Right cardiac atrium (tissue), 5 donors: ENCODE measurements around the gene SLC10A7. TPM values are rescaled to one million over a fixed set of nuclear protein-coding genes. Genes with fewer than 3 reads are reported as not detected.

ENCODE experiments used
- ATAC-seq, 2 donors: fragments of 200-7000 bp; cut with Tn5 transposase; one replicate each; pipeline versions ENCODE4 v1.8.0 to v1.9.1; 2020; ENCODE audit warnings: moderate library complexity in 2 of 2, mild to moderate bottlenecking in 1 of 2
- DNase-seq, 3 donors: peaks; one replicate each; pipeline ENCODE4 v3.0.0-alpha.2; 2020
- H3K27ac ChIP-seq: one replicate; pipeline ENCODE4 v1.5.1; 2013; ENCODE audit warnings: mild to moderate bottlenecking, low read length, control low read depth, moderate library complexity
- H3K27me3 ChIP-seq: one replicate; pipeline ENCODE4 v1.6.1; 2013; ENCODE audit not compliant: control insufficient read depth, insufficient read depth
- H3K4me1 ChIP-seq: one replicate; pipeline ENCODE4 v1.6.1; 2013; ENCODE audit warnings: low read length; ENCODE audit not compliant: control insufficient read depth, insufficient read depth
- H3K4me3 ChIP-seq: one replicate; pipeline ENCODE4 v1.5.1; 2013; ENCODE audit warnings: low read length, control low read depth
- H3K9me3 ChIP-seq: one replicate; pipeline ENCODE4 v1.6.1; 2013; ENCODE audit warnings: low read length; ENCODE audit not compliant: control insufficient read depth
- WGBS: extraction: QIAGEN DNeasy Blood & Tissue Kit; methylation state at CpG from one replicate; pipeline ENCODE4 v1.1.7; 2013; 5-methylcytosine and 5-hydroxymethylcytosine counted together
- intact Hi-C, 4 donors: fragments of 100-400 bp; cut with DNase I; formaldehyde crosslinking; loops; one replicate each; pipeline versions ENCODE4 v1.11.0 to v1.14.0; 2022 to 2023
- polyA plus RNA-seq: library from polyadenylated mRNA; stranded (reverse); fragments of 200-250 nt; gene quantifications from one replicate; pipeline ENCODE4 v1.2.3, GENCODE V29; 2013
- total RNA-seq, 4 donors: library from RNA; stranded (reverse); fragmentation: NEBNext Ultra II Directional; extraction: Animal tissue kit (Norgen Biotek cat#: 25700); gene quantifications; one replicate each; pipeline ENCODE4 v1.2.1, GENCODE V29; 2021
- donor health status: healthy with polysubstance abuse.
- donor health status: DM: no; HTN: yes; CAD: no.
- donor health status: DM: no; HTN: no; CAD: no.
- donor health status: DM: no; HTN: yes; CAD: no; lungs with severe emphysema.
- donor health status: DM: yes; HTN: yes; CAD: no.

Gene SLC10A7
- total and polyA plus RNA-seq, 5 donors, result 1.8 to 10.7 (median 5.3) TPM

DNA sequence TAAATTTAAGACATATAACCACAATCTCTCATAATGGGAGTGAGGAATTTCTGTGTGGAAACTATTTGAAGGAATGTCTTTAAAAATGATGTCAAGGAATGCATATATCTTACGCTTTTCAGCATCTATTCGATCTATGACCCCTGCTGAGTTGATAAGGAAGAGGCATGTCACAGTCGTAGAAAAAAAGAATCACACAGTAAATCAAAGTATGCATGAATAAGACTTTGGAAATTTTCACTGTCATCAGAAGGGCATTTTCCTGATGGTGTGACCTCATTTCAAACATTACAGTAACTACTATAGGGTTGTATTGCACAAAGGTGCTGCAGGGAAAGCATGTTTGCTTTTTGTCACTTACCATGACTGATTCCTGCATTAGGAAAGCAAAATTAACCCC is 265.9 kb downstream of the SLC10A7 start:
- Histone ChIP-seq H3K9me3 (no peaks in the 10 kb centered on the region), H3K27me3 (no peaks in the 10 kb centered on the region), H3K27ac (no peak overlapping the region), H3K4me3 (no peak overlapping the region), H3K4me1 (no peaks in the 10 kb centered on the region)
- no peak for DNase-seq
- ATAC-seq, result no peak
- intact Hi-C loops, result no loop called here
- 62% methylated on average over 3 of the region's 3 CpGs for WGBS

DNA sequence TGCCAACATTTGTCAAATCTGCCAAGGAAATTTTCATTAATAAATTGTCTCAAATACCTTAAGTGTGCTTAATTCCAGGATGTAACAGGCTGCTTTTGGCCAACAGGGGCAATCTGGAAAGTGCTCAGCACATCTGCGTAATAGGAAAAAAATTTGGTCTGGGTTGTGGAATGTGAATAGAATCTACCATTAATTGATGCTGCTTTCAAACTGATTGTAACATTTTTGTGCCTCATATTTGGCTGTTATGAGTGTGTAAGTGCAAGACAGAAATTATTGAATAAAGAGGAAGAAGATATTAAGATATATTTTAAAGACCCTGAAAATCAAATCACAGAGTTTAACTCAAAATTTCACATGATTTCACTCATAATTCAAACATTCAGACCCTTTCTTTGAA is 266.3 kb downstream of the SLC10A7 start:
- Histone ChIP-seq H3K9me3 (no peaks in the 10 kb centered on the region), H3K27ac (no peak overlapping the region), H3K27me3 (no peaks in the 10 kb centered on the region), H3K4me1 (no peaks in the 10 kb centered on the region), H3K4me3 (no peak overlapping the region)
- 67% methylated on average over 1 of the region's 1 CpG for WGBS
- no peak for ATAC-seq
- DNase-seq, result no peak
- intact Hi-C loops, result no loop called here

DNA sequence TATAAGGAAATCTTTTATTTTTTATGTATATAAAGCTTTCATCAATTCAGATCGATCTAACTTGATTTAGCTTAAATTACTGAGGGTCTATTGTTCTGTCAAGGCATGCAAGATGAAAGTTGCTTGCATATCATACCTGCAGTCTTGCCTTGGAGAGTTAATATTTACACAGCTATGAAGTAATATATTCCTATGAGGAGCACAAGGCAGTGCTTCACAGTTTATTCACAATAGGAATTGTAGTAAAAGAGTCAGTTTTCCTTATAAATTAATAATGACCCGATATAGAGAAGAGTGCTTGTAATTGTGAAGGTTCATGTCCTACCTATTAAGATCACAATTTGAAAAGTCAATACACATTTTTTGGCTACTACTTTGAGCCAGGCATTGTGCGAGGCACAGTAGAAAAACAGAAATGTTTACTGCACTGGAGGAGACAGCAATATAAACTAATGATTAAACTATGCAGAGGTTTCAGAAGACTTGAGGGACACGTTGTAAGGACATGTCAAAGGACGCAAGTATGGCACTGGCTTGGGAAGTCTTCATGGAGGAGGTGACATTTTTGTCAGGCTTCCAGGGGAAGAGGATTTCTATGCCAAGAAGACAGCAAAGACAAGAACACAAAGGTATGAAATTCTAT is 268.6 kb downstream of the SLC10A7 start:
- Histone ChIP-seq H3K4me3 (no peak overlapping the region), H3K9me3 (no peaks in the 10 kb centered on the region), H3K27me3 (no peaks in the 10 kb centered on the region), H3K4me1 (no peaks in the 10 kb centered on the region), H3K27ac (no peak overlapping the region)
- no peak for DNase-seq
- intact Hi-C loops, result no loop called here
- no peak for ATAC-seq
- WGBS, result 92% methylated on average over 5 of the region's 5 CpGs

DNA sequence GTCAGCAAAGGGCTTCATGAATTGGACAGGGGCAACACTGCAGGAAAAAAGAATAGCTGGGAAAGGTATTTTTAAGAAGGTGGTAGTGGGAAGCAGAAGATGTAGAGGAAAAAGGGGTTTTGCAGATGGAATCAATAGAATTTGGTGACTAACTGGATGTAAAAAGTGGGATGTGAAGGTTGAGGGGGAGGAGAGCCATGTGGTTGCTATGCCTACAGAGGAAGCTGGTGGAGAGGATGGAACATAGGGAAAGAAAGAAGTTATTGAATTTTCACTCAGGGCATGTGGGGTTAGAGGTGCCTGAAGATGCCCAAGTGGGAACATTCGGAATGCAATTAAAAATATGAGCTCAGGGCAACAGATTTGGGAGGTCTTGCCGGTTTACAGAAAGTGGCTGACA is 274.4 kb downstream of the SLC10A7 start:
- intact Hi-C loops, result no loop called here
- no peak for DNase-seq
- Histone ChIP-seq H3K4me3 (no peak overlapping the region), H3K27me3 (no peaks in the 10 kb centered on the region), H3K9me3 (no peaks in the 10 kb centered on the region), H3K27ac (no peak overlapping the region), H3K4me1 (peaks cover 12% of the 10 kb centered on the region)
- WGBS, result 72% methylated on average over 2 of the region's 2 CpGs
- no peak for ATAC-seq

- Histone ChIP-seq H3K4me3 (no peak overlapping the region), H3K27ac (peak overlapping the region; percentile 14), H3K4me1 (peaks cover 12% of the 10 kb centered on the region), H3K27me3 (no peaks in the 10 kb centered on the region), H3K9me3 (no peaks in the 10 kb centered on the region)
- intact Hi-C loops, result no loop called here
- ATAC-seq (no peak), DNase-seq (no peak)
- 76% methylated on average over 6 of the region's 6 CpGs for WGBS
These were observed 275.4 kb downstream of the SLC10A7 start for GRCh38 chr4:146246381-146246780.

DNA sequence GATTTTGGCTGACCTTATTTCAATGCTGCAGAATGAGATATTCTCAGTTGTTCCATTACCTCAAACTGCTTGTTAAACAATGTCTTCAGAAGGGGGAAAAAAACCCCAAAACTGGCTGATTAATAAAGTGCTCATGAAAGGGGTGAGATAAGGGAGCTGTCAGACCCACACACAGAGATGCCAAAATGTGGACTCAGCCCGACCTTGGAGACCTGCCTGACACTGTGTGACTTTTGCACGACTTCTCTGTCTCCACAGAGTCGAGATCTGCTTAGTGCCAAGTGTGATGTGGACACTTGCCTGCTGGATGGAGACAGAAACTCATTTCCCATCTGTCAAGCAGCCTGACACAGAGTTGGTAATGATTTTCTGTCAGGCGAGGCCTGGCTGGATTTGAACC is 275.9 kb downstream of the SLC10A7 start:
- DNase-seq (peak; percentile 79 to 91 (median 88)), ATAC-seq (peak; percentile 16 to 64)
- 36% methylated on average over 4 of the region's 4 CpGs for whole genome bisulfite sequencing
- Histone ChIP-seq H3K27me3 (no peaks in the 10 kb centered on the region), H3K9me3 (no peaks in the 10 kb centered on the region), H3K4me1 (peaks cover 12% of the 10 kb centered on the region), H3K27ac (peak overlapping the region; percentile 14), H3K4me3 (no peak overlapping the region)
- intact Hi-C loops, result no loop called here

DNA sequence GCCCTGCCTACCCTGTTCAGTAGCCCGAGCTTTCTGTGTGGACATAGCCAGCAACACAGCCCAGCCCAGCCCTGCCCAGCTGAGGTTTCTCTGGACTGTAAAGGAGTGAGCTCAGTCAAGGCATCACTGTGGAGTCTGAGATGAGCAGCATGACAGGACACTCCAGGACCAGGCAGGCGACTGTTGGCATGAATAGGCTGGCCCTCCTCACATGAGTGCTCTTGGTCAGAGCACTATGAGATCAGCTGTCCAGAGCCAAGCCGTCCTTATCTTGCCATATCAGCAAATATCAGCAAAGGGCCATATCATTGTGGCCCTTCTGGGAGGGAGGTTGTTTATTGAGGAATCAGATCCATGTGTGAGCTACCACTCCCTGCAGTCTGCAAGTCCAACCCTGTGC is 276.5 kb downstream of the SLC10A7 start:
- peaks cover 12% of the 10 kb centered on the region for H3K4me1 ChIP-seq
- no peak overlapping the region for H3K4me3 ChIP-seq
- peak in 2 of 3 donors; percentile 46 to 76 for DNase-seq
- H3K27me3 ChIP-seq, result no peaks in the 10 kb centered on the region
- H3K27ac ChIP-seq, result peak overlapping the region; percentile 85
- 48% methylated on average over 3 of the region's 3 CpGs for WGBS
- no peaks in the 10 kb centered on the region for H3K9me3 ChIP-seq
- intact Hi-C loops, result no loop called here
- peak; percentile 1 to 2 for ATAC-seq

DNA sequence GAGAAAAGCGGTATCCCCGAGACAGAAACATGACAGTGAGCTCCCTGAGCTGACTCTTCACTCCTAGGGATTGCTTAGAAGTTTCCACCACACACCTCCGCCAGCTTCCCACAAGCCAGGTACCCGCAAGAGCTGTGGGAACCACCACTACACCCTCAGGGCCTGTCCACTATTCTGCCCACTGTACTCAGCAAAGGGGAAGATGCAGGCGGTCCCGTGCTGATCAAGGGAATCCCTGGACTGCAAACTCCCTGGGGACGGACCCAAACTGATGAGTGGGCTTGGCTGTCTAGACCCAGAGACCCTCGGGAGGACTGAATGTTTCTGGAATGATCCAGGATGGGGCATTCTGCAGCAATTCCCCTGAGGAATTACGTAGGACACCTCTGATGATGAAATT is 277.2 kb downstream of the SLC10A7 start:
- ATAC-seq, result no peak
- WGBS, result 85% methylated on average over 9 of the region's 9 CpGs
- H3K27ac ChIP-seq, result peak overlapping the region; percentile 85

DNA sequence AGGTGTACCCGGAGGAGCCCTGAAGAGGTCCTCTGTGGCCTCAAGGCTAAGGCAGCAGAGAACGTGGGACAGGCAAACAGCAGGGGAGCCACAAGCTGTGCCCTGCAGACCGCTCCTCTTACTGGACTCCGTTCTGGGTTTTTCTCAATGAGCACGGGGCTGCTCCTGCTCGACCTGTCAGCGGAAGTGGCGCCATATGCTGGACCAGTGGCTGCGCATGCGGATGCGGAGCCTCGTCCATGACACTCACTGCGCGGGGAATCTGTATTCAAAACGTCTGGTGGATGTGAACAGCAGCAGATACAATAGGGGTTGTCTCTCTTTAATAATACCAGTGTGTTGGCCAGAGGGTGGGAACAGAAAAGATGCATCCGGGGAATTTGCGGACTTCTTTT is 277.9 kb downstream of the SLC10A7 start:
- H3K4me1 ChIP-seq, result peaks cover 12% of the 10 kb centered on the region
- WGBS, result 82% methylated on average over 17 of the region's 17 CpGs
- intact Hi-C loops, result no loop called here

More for the DNA sequence above, 277.2 kb downstream of the SLC10A7 start:
- peaks cover 12% of the 10 kb centered on the region for H3K4me1 ChIP-seq
- intact Hi-C loops, result no loop called here
- H3K4me3 ChIP-seq, result no peak overlapping the region
- H3K9me3 ChIP-seq, result no peaks in the 10 kb centered on the region
- no peak for DNase-seq
- H3K27me3 ChIP-seq, result no peaks in the 10 kb centered on the region

GRCh38 chr4:146243141-146243882 is 278.4 kb downstream of the SLC10A7 start:
- Histone ChIP-seq H3K4me3 (no peak overlapping the region), H3K4me1 (peaks cover 12% of the 10 kb centered on the region), H3K27ac (peak overlapping the region; percentile 37), H3K9me3 (no peaks in the 10 kb centered on the region), H3K27me3 (no peaks in the 10 kb centered on the region)
- DNase-seq (peak; percentile 47 to 75 (median 68)), ATAC-seq (peak in 1 of 2 donors; percentile 52)
- 54% methylated on average over 24 of the region's 24 CpGs for WGBS
- intact Hi-C loops, result no loop called here

More for the DNA sequence above, 277.9 kb downstream of the SLC10A7 start:
- H3K27ac ChIP-seq, result peak overlapping the region; percentile 37
- no peaks in the 10 kb centered on the region for H3K27me3 ChIP-seq
- ATAC-seq (no peak), DNase-seq (no peak)
- H3K9me3 ChIP-seq, result no peaks in the 10 kb centered on the region
- no peak overlapping the region for H3K4me3 ChIP-seq

GRCh38 chr4:146238107-146238506 is 283.6 kb downstream of the SLC10A7 start:
- no peak for ATAC-seq
- no peak overlapping the region for H3K4me3 ChIP-seq

More at GRCh38 chr4:146238107-146238506, 283.6 kb downstream of the SLC10A7 start:
- DNase-seq, result no peak
- no peak overlapping the region for H3K27ac ChIP-seq
- peaks cover 2% of the 10 kb centered on the region for H3K4me1 ChIP-seq
- H3K27me3 ChIP-seq, result no peaks in the 10 kb centered on the region
- intact Hi-C loops, result no loop called here
- WGBS, result 79% methylated on average over 3 of the region's 3 CpGs
- no peaks in the 10 kb centered on the region for H3K9me3 ChIP-seq
